Stimulated activated memory B cell treated with anti-CD40 and anti-IgM and Interleukin-4, amounts not matched to agents 10 μg/mL and 1 μg/mL and 100 μg/mL, for 72 hours (primary cell): Measurements from ENCODE around the gene RAP1GAP2.

Experiments used
- ATAC-seq: fragments of 150-1000 bp; cut with Tn5 transposase; 2 replicates; pipeline ENCODE4 v1.10.0; 2021
- H3K27ac Mint-ChIP-seq: one replicate; pipeline ENCODE4 v1.8.0; 2022; ENCODE audit warnings: mild to moderate bottlenecking, mixed read lengths
- H3K27me3 Mint-ChIP-seq: one replicate; pipeline ENCODE4 v1.8.0; 2022; ENCODE audit warnings: mixed read lengths
- H3K36me3 Mint-ChIP-seq: one replicate; pipeline ENCODE4 v1.8.0; 2022; ENCODE audit warnings: mixed read lengths
- H3K4me1 Mint-ChIP-seq: one replicate; pipeline ENCODE4 v1.8.0; 2022; ENCODE audit warnings: mixed read lengths
- H3K4me3 Mint-ChIP-seq: one replicate; pipeline ENCODE4 v1.8.0; 2022; ENCODE audit warnings: mild to moderate bottlenecking, moderate library complexity, mixed read lengths
- H3K9me3 Mint-ChIP-seq: one replicate; pipeline ENCODE4 v1.8.0; 2022; ENCODE audit warnings: mixed read lengths

The RAP1GAP2 gene

DNA sequence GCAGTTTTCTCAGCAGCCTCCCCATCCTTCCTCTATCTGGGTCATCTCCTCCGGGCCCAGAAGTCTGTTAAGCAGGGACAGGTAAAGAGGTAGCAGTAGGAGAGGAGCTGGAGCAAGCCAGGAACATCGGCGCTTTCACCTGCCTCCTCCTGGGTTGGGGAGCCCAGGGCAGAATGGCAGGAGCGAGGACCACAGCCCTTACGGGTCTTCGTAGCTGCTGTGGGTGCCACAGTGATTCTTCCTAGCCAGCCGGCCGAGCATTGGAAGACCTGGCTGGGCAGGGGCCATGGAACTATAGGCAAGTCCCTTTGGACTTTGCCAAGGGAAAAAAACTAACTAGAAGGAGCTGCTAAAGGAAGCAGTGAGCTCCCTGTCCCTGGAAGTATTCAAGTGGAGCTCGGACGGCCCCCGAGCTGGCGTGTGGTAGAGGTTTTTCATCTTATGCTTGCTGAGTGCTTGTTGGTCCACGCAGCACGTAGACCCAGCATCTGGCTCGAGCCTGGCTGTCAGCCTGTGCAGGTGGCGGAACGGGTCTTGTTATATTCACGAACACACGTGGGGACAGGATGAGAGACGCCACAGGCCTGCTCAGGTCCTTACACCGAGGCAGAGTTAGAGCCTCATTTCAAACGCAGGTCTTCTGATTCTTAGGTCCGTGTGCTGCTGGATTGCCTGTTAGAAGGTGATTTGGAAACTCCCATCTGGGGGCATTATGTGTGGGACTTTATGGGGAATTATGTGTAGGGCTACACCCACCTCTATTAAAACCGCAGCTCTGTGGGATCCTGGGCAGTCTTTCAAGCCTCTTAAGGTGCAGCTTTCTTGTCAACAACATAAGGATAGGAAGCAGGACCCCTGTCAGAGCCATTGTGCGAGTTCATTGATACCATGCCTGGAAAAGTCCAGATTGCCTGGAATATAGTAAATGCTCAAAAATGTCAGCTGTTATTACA is 212.4 kb downstream of the RAP1GAP2 start:
- peak overlapping the region; percentile 48 for H3K27ac Mint-ChIP-seq
- H3K27me3 Mint-ChIP-seq: no peaks in the 10 kb centered on the region
- no peak overlapping the region for H3K4me3 Mint-ChIP-seq
- peaks cover 31% of the 10 kb centered on the region for H3K4me1 Mint-ChIP-seq
- peaks cover 15% of the 10 kb centered on the region for H3K36me3 Mint-ChIP-seq
- no peaks in the 10 kb centered on the region for H3K9me3 Mint-ChIP-seq
- ATAC-seq: no peak

DNA sequence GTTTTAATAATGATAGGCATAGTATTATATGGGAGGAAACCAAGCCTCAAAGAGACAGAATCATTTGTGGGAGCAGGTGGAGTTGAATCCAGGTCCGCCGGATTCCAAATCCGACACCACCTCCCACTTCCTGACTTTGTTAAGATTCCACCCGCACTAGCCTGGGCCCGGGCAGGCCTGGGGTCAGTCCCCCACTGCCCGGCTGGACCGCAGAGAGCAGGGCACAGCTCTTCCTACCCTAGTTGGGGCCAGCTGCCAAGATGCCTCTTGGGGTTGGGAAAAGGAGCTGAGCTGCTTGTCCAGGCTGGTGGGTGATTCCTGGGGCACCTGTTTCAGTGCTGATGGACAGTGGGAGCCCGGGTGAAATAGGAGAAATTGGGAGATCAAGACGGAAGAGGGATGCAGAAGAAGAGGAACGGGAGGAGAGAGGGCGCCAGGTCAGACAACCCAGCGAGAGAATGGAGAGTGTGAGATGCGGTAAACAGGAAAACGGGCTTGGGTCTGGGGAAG is 213.2 kb downstream of the RAP1GAP2 start:
- no peak overlapping the region for H3K4me3 Mint-ChIP-seq
- peaks cover 22% of the 10 kb centered on the region for H3K4me1 Mint-ChIP-seq
- no peak overlapping the region for H3K27ac Mint-ChIP-seq
- no peaks in the 10 kb centered on the region for H3K9me3 Mint-ChIP-seq
- H3K36me3 Mint-ChIP-seq: peaks cover 20% of the 10 kb centered on the region
- ATAC-seq: no peak
- no peaks in the 10 kb centered on the region for H3K27me3 Mint-ChIP-seq

DNA sequence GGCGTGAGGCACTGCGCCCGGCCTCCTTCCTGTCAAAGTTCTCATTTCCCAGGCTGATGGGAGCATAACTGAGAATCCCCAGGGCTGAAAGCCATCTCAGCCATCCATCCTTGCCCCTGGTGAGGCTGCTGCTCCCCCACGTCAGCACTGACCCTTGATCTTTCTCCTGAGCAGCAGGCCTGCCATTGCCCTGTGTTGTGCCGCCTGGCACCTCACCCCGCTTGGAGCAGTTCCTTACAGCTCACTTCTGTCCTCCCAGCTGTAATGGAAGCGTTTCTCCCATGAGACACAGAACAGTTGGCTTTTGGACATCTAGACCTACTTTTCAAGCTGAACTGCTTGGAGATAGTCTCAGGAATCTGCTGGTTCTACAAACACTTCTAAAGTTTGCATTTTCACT is 215.7 kb downstream of the RAP1GAP2 start:
- Mint-ChIP-seq H3K27ac (no peak overlapping the region), H3K27me3 (no peaks in the 10 kb centered on the region), H3K36me3 (peaks cover 18% of the 10 kb centered on the region), H3K9me3 (no peaks in the 10 kb centered on the region), H3K4me3 (no peak overlapping the region), H3K4me1 (peaks cover 11% of the 10 kb centered on the region)
- no peak for ATAC-seq

- Mint-ChIP-seq H3K4me3 (no peak overlapping the region), H3K27me3 (no peaks in the 10 kb centered on the region), H3K4me1 (peaks cover 5% of the 10 kb centered on the region), H3K9me3 (no peaks in the 10 kb centered on the region), H3K27ac (no peak overlapping the region), H3K36me3 (peaks cover 11% of the 10 kb centered on the region)
- peak; percentile 93 for ATAC-seq
These were observed 216.8 kb downstream of the RAP1GAP2 start for GRCh38 chr17:3012926-3013581.

- peaks cover 20% of the 10 kb centered on the region for H3K36me3 Mint-ChIP-seq
- H3K27me3 Mint-ChIP-seq: no peaks in the 10 kb centered on the region
- peaks cover 5% of the 10 kb centered on the region for H3K4me1 Mint-ChIP-seq
- H3K9me3 Mint-ChIP-seq: no peaks in the 10 kb centered on the region
- no peak overlapping the region for H3K4me3 Mint-ChIP-seq
- ATAC-seq: no peak
- H3K27ac Mint-ChIP-seq: no peak overlapping the region
These were observed 219.7 kb downstream of the RAP1GAP2 start for GRCh38 chr17:3015890-3016289.

DNA sequence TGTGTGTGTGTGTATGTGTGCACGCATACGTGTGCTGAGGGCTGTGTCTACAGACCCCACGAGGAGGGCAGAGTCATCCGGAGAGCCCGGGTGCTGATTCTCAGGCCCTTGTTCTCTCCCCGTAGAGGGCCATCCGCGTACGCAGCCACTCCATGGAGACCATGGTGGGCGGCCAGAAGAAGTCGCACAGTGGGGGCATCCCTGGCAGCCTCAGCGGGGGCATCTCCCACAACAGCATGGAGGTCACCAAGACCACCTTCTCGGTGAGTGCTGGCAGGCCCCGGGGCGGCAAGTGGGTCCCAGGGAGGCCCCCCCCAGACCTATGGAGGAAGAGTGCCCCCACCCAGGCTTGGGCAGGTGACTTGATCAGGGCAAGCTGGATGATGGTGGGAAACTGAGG is 221.7 kb downstream of the RAP1GAP2 start:
- Mint-ChIP-seq H3K27ac (no peak overlapping the region), H3K9me3 (peaks cover 6% of the 10 kb centered on the region)
- no peak for ATAC-seq

DNA sequence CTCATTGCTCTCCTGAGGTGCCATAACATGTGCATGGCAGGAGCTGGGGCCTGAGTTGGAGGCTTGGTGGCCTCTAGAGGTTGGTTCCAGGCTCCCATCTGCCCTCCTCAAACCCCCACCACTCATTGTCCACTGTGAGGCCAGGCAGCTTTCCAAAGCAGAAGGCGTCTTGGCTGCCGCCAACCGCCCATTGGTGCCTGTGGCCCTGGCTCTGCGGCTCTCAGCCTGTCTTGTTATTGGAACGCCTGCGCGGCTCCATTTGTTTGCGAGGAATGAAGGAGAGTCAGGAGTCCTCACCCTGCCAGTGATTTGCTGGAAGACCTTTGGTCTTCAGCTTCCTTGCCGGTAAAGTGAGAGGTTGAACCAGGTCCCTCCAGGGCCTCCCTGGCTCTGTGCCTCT is 223.5 kb downstream of the RAP1GAP2 start:
- no peaks in the 10 kb centered on the region for H3K4me1 Mint-ChIP-seq
- H3K27ac Mint-ChIP-seq: no peak overlapping the region
- ATAC-seq: no peak
- H3K9me3 Mint-ChIP-seq: peaks cover 14% of the 10 kb centered on the region
- H3K27me3 Mint-ChIP-seq: no peaks in the 10 kb centered on the region
- no peak overlapping the region for H3K4me3 Mint-ChIP-seq
- H3K36me3 Mint-ChIP-seq: peaks cover 48% of the 10 kb centered on the region

More for the DNA sequence above, 221.7 kb downstream of the RAP1GAP2 start:
- Mint-ChIP-seq H3K4me3 (no peak overlapping the region), H3K4me1 (peaks cover 1% of the 10 kb centered on the region), H3K27me3 (no peaks in the 10 kb centered on the region), H3K36me3 (peaks cover 40% of the 10 kb centered on the region)

DNA sequence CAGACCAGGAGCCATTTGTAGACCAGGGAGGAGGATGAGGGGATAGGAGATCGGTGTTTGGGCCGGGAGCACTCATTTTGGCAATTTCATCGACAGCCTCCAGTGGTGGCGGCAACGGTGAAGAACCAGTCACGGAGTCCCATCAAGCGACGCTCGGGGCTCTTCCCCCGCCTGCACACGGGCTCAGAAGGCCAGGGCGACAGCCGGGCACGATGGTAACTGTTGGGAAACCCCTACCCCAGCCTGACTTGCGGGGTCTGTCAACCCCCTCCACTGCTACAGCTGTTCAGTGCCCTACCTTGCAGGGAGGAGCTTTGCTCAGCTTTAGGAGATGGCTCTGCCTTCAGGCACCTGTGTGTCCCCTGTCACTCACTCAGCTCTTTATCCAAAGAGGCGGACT is 224.1 kb downstream of the RAP1GAP2 start:
- H3K36me3 Mint-ChIP-seq: peaks cover 48% of the 10 kb centered on the region

DNA sequence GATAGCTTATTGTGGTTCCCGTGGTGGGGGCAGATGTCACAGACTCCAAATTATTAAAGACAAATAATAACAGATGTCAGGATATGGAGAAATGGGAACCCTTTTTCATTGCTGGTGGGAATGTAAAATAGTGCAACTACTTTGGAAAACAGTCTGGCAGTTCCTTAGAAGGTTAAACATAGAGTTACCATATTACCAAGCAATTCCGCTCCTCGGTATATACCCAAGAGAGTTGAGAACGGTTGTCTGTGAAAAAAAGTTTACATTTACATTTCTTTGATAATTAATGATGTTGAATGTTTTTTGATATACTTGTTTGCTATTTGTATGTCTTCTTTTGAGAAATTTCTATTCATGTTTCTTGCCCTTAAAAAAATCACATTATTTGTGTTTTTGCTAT is 226.0 kb downstream of the RAP1GAP2 start:
- Mint-ChIP-seq H3K36me3 (peaks cover 65% of the 10 kb centered on the region), H3K27ac (no peak overlapping the region), H3K4me3 (no peak overlapping the region), H3K9me3 (peaks cover 14% of the 10 kb centered on the region), H3K27me3 (no peaks in the 10 kb centered on the region), H3K4me1 (no peaks in the 10 kb centered on the region)
- ATAC-seq: no peak

More for the DNA sequence above, 224.1 kb downstream of the RAP1GAP2 start:
- Mint-ChIP-seq H3K27ac (no peak overlapping the region), H3K4me3 (no peak overlapping the region), H3K4me1 (no peaks in the 10 kb centered on the region), H3K9me3 (peaks cover 14% of the 10 kb centered on the region), H3K27me3 (no peaks in the 10 kb centered on the region)
- no peak for ATAC-seq

GRCh38 chr17:3024346-3024745 is 228.1 kb downstream of the RAP1GAP2 start:
- Mint-ChIP-seq H3K27me3 (no peaks in the 10 kb centered on the region), H3K4me3 (no peak overlapping the region), H3K4me1 (no peaks in the 10 kb centered on the region), H3K27ac (no peak overlapping the region), H3K36me3 (peaks cover 86% of the 10 kb centered on the region), H3K9me3 (peaks cover 14% of the 10 kb centered on the region)
- no peak for ATAC-seq

DNA sequence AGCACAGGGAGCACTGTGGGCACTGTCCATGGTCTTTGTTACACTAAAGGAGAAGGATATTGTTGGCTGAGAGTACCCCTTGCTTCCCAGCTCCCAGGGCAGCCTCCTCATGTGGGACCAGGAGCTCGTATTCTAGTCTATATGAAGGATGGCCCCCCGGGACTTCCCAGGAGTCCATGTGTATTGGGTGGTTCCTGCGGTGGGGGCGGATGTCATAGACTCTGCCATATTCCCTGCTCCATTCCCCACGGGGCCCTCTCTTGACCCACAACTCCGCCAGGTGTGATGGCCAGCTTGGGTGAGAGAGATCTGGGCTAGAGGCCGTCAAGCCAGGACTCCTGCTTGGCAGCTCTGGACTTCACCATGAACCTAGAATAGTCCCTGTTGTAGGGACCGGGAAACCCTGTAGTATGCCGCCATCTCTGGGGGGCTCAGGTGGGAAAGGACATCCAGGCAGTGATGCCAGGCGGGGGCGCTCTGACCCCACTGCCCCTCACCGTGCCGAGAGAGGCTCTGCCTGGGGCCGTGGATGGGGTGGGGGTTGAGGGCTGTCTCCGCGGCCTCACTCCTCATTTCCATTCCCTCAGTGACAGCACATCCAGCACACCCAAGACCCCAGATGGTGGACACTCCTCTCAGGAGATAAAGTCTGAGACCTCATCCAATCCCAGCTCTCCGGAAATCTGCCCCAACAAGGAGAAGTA is 229.3 kb downstream of the RAP1GAP2 start:
- Mint-ChIP-seq H3K4me1 (no peaks in the 10 kb centered on the region), H3K27me3 (no peaks in the 10 kb centered on the region), H3K9me3 (peaks cover 14% of the 10 kb centered on the region), H3K27ac (no peak overlapping the region), H3K4me3 (no peak overlapping the region), H3K36me3 (peaks cover 80% of the 10 kb centered on the region)
- no peak for ATAC-seq

- H3K27ac Mint-ChIP-seq: no peak overlapping the region
- H3K36me3 Mint-ChIP-seq: peaks cover 78% of the 10 kb centered on the region
These were observed 230.1 kb downstream of the RAP1GAP2 start for GRCh38 chr17:3026125-3026855.

DNA sequence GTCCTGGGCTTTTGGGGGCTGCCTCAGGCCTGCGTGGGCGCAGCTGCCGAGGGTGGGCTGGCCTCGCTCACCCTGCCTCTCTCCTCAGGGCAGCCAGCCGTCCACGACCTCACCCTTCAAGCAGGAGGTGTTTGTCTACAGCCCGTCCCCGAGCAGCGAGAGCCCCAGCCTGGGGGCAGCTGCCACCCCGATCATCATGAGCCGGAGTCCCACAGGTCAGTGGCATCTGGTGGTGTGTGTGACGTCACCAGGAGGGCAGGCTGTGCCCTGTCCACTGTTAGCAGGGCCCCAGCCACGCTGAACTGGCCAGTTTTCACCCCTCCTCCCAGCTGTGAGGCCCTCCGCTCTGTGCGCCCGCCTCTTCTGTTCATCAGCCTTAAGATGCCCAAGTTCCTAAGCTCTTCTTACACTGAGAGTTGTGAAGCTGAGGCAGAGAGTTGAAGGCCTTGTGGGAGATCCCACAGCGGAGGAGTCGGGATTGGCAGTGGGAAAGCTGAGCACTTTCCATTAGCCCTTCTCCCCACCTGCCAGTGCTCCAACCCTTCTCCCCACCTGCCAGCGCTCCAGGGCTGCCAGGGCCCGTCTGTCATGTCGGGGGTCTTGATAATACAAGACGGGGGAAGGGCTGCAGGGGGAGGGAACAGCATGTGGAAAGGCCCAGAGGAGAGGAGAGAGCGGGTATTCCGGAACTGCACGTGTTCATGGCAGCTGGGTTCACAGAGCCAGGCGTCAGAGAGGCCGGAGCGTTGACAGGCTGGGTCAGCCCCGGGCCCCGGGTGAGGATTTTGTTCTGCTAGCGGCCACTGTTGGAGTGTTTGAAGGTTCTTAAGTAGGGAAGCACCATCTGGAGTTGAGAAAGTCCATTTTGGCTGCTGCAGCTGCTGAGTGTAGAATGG is 230.9 kb downstream of the RAP1GAP2 start:
- ATAC-seq: no peak
- H3K36me3 Mint-ChIP-seq: peaks cover 70% of the 10 kb centered on the region
- H3K4me1 Mint-ChIP-seq: no peaks in the 10 kb centered on the region
- H3K9me3 Mint-ChIP-seq: peaks cover 14% of the 10 kb centered on the region
- H3K27me3 Mint-ChIP-seq: no peaks in the 10 kb centered on the region
- no peak overlapping the region for H3K4me3 Mint-ChIP-seq
- no peak overlapping the region for H3K27ac Mint-ChIP-seq

More at GRCh38 chr17:3026125-3026855, 230.1 kb downstream of the RAP1GAP2 start:
- H3K4me1 Mint-ChIP-seq: no peaks in the 10 kb centered on the region
- no peak for ATAC-seq
- peaks cover 14% of the 10 kb centered on the region for H3K9me3 Mint-ChIP-seq
- H3K27me3 Mint-ChIP-seq: no peaks in the 10 kb centered on the region
- H3K4me3 Mint-ChIP-seq: no peak overlapping the region
